Coronary artery (tissue), 2 donors: ENCODE data around the gene TMX3.

Experiments used
- DNase-seq: peaks from one replicate; pipeline ENCODE4 v3.0.0-alpha.2; 2017; ENCODE audit warnings: low spot score
- H3K27ac ChIP-seq, 2 donors: fragments of 200-600 bp; sonication (generic); one replicate each; pipeline ENCODE4 v1.5.1; 2016 to 2019
- H3K4me3 ChIP-seq: fragments of 200-600 bp; sonication (generic); 2 replicates; pipeline ENCODE4 v1.5.1; 2016; ENCODE audit warnings: mild to moderate bottlenecking, moderate library complexity
- TF ChIP-seq, protein P1 (sequence below): fragments of 200-600 bp; sonication (generic); IDR thresholded peaks from one replicate; pipeline ENCODE4 v1.5.1; 2019; ENCODE audit warnings: antibody characterized with exemption

The TMX3 gene

DNA sequence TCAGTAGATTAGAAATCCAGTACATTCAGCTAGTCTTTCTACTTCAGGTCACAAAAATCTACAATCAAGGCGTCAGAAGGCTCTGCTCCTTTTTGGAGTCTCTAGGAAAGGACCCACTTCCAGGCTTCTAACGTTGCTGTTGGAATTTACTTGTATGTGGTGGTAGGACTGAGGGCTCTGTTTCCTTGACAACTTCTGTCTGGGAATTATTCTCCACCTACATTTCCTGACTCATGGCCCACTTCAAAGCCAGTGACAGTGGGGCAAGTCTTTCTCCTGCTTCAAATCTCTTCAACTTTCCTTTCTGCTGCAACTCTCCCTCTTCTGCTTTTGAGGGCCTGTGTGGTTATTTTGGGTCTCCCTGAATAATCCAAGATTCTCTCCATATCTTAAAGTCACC lies 10.4 kb upstream of the TMX3 start:
- DNase-seq: no peak
- TF ChIP-seq, protein P1, sequence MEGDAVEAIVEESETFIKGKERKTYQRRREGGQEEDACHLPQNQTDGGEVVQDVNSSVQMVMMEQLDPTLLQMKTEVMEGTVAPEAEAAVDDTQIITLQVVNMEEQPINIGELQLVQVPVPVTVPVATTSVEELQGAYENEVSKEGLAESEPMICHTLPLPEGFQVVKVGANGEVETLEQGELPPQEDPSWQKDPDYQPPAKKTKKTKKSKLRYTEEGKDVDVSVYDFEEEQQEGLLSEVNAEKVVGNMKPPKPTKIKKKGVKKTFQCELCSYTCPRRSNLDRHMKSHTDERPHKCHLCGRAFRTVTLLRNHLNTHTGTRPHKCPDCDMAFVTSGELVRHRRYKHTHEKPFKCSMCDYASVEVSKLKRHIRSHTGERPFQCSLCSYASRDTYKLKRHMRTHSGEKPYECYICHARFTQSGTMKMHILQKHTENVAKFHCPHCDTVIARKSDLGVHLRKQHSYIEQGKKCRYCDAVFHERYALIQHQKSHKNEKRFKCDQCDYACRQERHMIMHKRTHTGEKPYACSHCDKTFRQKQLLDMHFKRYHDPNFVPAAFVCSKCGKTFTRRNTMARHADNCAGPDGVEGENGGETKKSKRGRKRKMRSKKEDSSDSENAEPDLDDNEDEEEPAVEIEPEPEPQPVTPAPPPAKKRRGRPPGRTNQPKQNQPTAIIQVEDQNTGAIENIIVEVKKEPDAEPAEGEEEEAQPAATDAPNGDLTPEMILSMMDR: no peak
- Histone ChIP-seq H3K4me3 (no peak overlapping the region), H3K27ac (no peak overlapping the region)

DNA sequence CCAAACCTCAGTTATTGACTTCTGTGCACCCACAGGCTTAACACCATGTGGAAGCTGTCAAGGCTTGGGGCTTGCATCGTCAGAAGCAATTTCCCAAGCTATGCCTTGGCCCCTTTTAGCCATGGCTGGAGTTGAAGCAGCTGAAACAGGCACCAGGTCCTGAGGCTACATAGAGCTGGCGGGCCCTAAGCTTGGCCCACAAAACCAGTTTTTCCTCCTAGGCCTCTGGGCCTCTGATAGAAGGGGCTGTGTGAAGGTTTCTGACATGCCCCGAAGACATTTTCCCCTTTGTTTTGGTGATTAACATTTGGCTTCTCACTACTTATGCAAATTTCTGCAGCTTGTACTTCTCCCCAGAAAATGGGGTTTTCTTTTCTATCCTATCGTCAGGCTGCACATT lies 9.1 kb upstream of the TMX3 start:
- TF ChIP-seq, protein P1: no peak
- no peak for DNase-seq
- H3K27ac ChIP-seq: no peak overlapping the region
- H3K4me3 ChIP-seq: no peak overlapping the region

DNA sequence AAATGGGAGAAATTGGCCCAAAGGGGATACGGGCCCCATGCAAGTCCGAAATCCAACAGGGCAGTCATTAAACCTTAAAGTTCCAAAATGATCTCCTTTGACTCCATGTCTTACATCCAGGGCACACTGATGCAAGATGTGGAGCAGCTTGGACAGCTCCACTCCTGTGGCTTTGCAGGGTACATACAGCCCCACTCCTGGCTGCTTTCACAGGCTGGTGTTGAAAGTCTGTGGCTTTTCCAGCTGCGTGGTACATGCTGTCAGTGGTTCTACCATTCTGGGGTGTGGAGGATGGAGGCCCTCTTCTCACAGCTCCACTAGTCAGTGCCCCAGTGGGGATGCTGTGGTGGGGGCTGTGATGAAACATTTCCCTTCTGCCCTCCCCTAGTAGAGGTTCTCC lies 8.6 kb upstream of the TMX3 start:
- H3K27ac ChIP-seq: peak overlapping the region in 1 of 2 donors; percentile 63
- TF ChIP-seq, protein P1: no peak
- H3K4me3 ChIP-seq: no peak overlapping the region
- no peak for DNase-seq

- no peak overlapping the region for H3K4me3 ChIP-seq
- TF ChIP-seq, protein P1: no peak
- peak overlapping the region; percentile 83 to 84 for H3K27ac ChIP-seq
- DNase-seq: no peak
Observed at GRCh38 chr18:68722821-68723220, 7.9 kb upstream of the TMX3 start.

GRCh38 chr18:68721681-68722583 lies 7.0 kb upstream of the TMX3 start:
- Histone ChIP-seq H3K4me3 (peak overlapping the region; percentile 67), H3K27ac (peak overlapping the region; percentile 83 to 84)
- no peak for DNase-seq
- TF ChIP-seq, protein P1: no peak

DNA sequence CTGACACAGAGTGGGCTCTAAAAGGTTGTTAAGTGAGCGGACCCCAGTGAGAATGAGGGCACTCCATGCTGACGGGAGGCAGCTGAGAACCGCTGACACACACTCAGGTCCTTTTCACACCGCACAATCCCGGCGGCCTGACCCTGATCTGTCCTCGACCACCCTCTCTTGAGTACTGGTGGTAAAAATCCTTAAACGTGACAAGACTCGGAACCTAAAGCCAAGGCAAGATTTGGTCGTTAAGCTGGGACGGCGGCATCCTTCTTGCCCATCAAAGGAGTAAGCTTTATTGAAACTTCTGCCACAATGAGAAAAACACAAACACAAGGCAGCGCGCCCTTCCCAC lies 569 bp downstream of the TMX3 start:
- no peak for DNase-seq
- peak overlapping the region; percentile 85 to 88 for H3K27ac ChIP-seq
- TF ChIP-seq, protein P1: no peak
- H3K4me3 ChIP-seq: peak overlapping the region; percentile 98

GRCh38 chr18:68713796-68714195 lies 1.1 kb downstream of the TMX3 start:
- peak overlapping the region; percentile 98 for H3K4me3 ChIP-seq
- no peak overlapping the region for H3K27ac ChIP-seq
- TF ChIP-seq, protein P1: no peak
- DNase-seq: no peak
